HG02943 (cell line): Measurements from ENCODE around the gene MYOM3.
"Not testable (repeated sequence)": the region's sequence is repeated elsewhere in the genome, so short reads cannot be mapped to it uniquely, and the experiment has no call there.

Experiments
- ATAC-seq: cut with Tn5 transposase; IDR thresholded peaks from one replicate; pipeline ENCODE4 v1.9.1; 2021; ENCODE audit warnings: mild to moderate bottlenecking, low read depth, moderate library complexity; ENCODE audit not compliant: unreplicated experiment

The MYOM3 gene

GRCh38 chr1:24077278-24077978 is 34.5 kb downstream of the MYOM3 start:
- ATAC-seq = no peak

DNA sequence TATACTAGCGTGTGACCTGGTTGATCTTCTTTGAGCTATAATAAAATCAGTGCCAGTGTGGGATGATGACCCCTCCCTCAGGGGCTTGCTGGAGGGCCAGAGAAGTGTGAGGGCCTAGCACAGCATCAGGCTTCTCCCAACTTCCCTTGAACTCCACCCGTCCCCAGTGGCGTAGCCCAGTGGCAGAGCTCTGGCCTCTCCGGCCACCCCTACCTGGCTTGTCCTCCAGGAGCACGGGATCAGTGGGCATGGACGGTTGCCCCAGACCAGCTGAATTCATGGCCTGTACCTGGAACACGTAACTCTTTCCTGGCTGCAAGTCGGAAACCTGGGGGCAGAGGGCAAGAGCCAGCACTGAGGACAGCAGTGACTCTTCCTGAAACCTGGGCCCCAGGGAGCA is 36.0 kb downstream of the MYOM3 start:
- no peak for ATAC-seq

DNA sequence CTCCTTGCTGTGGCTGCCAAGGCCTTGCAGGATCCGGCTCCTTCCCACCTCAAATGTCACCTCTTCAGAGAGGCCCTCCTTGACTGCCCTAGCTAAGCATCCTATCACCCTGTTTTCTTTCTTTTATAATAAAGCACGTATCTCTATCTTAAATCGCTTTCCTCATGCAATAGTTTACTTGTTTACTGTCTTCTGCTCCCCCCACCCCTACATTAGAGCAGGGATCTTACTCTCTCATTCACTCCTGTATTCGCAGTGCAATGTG is 36.4 kb downstream of the MYOM3 start:
- ATAC-seq = no peak

DNA sequence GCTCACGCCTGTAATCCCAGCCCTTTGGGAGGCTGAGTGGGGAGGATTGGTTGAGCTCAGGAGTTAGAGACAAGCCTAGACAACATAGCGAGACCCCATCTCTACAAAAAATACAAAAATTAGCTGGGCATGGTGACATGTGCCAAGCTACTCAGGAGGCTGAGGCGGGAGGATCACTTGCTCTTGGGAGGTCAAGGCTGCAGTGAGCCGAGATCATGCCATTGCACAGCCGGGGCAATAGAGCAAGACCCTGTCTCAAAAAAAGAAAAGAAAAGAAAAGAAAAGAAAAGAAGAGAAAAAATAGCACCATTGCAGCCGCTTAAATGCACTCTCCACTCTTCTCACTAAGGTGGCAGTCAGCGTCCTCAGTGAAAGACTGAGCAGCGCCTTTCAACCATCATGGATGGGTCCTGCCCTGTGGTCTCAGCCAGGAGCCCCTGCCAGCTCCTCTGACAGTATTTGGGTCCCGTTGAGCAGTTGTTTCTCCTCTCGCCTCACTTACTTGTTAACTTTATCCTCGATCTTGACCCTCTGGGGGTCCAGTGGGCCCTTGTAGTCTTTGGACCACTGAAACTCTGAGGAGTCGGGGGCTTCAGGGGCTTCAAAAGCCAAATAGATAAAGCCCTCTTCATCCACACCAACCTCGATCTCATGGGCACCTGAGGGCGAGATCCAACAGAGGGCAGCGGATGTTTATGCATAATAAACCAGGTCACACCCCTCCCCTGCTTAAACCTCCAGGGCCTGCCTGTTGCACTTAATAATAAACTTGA is 36.9 kb downstream of the MYOM3 start:
- no peak for ATAC-seq

GRCh38 chr1:24074196-24074595 is 37.7 kb downstream of the MYOM3 start:
- no peak for ATAC-seq

GRCh38 chr1:24071941-24072340 is 40.0 kb downstream of the MYOM3 start:
- ATAC-seq = no peak

DNA sequence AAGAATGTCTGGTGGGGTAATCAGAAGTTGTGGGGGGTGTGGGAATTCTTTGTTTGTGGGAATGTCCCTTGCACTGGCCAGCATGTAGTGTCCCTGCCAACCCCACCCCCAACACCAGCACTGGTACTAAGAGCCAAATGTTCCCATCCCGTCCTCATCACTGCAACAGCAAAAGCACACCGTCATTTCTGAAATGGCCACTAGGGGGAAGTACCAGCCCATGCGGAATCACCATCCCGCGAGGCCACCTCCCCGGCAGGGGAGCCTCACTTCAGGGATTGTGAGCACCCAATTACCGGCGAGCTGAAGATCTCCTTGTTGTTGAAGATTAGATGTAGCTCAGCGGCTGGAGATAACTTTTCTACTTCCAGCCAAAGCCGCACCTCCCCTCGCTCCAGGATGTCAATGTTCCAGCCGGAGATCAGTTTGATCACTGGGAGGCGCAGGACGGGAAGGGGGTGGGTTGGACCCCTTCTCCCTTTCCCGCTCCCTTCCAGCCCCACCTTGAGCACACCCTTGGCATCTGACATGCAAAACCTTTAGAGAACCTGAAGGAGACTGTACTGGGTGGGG is 41.0 kb downstream of the MYOM3 start:
- no peak for ATAC-seq

DNA sequence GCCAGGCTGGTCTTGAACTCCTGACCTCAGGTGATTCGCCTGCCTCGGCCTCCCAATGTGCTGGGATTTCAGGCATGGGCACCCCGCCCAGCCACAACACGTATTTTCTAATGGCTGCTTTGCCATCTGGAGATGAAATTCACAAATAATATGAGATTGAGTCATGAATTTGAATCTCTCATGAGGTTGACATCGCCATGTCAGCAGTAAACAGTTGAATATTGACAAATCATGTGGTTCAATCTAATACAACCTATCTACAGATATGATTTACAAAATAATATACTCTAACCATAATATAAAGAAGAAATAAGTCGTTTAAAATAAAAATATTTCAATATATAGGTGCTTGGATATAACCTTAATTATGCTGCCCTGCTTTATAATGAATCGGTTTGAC is 42.1 kb downstream of the MYOM3 start:
- ATAC-seq = no peak

GRCh38 chr1:24067978-24068377 is 44.0 kb downstream of the MYOM3 start:
- no peak for ATAC-seq

GRCh38 chr1:24065304-24065703 is 46.6 kb downstream of the MYOM3 start:
- no peak for ATAC-seq

- ATAC-seq = no peak
Measured at GRCh38 chr1:24062221-24062620, 49.7 kb downstream of the MYOM3 start.

- ATAC-seq = no peak
Measured at GRCh38 chr1:24060482-24060881, 51.5 kb downstream of the MYOM3 start.

DNA sequence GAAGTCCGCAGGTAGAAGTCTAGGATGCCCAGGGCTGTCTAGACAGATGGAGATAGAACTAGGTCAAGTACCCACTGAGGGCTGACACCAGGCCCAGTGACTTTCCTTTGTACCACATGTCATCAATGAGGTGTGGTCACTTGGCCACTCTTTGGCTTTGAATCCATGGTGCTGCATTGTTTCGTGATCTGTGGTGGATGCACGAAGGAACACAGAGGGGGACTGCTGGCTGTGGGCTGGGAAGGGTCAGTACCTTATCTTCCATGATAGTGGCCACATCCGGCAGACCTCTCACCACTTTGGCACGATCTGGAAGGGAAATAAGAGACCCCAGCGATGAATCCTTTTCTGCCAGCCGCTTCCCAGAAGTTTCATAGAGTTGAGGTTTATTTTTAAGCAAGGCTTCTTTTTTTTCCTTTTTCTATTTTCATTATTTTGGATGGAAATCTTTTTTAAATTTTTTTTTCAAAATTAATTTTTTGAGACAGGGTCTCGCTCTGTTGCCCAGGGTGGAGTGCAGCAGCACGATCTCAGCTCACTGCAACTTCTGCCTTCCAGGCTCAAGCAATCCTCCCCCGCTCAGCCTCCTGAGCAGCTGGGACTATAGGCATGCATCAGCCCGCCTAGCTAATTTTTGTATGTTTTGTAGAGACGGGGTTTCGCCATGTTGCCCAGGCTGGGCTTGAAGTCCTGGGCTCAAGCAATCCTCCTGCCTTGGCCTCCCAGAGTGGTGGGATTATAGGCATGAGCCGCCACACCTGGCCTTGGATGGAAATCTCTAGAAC is 53.1 kb downstream of the MYOM3 start:
- ATAC-seq = no peak

- ATAC-seq = no peak
Measured at GRCh38 chr1:24057171-24057570, 54.8 kb downstream of the MYOM3 start.

GRCh38 chr1:24055681-24056080 is 56.3 kb downstream of the MYOM3 start:
- ATAC-seq = no peak

GRCh38 chr1:24052220-24052619 is 59.7 kb downstream of the MYOM3 start:
- ATAC-seq = no peak

- no peak for ATAC-seq
Measured at GRCh38 chr1:24051206-24051945, 60.6 kb downstream of the MYOM3 start.

DNA sequence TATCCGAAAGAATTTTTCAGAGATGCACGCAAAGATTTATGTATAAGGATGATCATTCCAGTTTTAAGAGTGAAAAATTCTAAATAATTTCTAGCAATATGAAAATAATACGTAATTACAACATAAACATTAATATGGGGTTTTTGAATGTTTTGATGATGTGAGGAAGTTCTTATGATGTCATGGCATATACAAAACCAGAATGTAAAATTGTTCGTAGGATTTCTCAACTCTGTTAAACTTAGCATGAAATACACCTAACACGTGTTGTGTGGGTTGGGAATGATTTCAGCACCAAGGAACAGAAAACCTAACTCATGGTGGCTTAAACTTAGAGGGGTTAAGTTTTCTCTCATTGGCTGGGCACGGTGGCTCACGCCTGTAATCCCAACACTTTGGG is 62.2 kb downstream of the MYOM3 start:
- ATAC-seq = no peak

- ATAC-seq = not testable (repeated sequence)
Measured at GRCh38 chr1:24048894-24049293, 63.0 kb downstream of the MYOM3 start.

DNA sequence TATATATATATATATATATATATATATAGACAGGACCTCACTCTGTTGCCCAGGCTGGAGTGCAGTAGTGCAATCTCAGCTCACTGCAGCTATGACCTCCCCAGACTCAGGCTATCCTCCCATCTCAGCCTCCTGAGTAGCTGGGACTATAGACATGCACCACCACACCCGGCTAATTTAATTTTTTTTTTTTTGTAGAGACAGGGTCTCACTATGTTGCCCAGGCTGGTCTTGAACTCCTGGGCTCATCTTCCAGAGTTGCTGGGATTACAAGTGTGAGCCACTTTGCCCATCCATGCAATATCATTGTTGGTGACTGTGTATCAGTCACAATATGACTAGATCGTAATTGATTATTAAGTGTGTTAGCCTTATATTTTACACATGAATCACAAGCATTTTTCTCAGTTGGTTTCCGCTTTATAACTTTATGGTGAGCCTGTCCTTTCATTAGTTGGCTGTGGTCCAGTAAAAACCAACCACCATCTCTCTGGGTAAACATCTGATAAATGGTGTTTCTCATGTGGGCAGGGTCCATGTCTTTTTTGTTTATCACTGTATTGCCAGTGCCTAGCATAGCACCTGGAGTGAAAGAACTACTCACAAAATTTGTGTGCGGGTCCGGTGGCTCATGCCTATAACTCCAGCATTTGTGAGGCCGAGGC is 63.6 kb downstream of the MYOM3 start:
- no peak for ATAC-seq
